Inflammatory macrophage treated with lipopolysaccharide for 4 hours (primary cell): Measurements from ENCODE around the gene GALNT12.

Experiments
- DNase-seq: peaks from one replicate; pipeline ENCODE4 v3.0.0-alpha.2; 2020

Gene GALNT12

GRCh38 chr9:98882569-98882923 lies 75.1 kb downstream of the GALNT12 start:
- no peak for DNase-seq

- peak; percentile 52 for DNase-seq
Measured at GRCh38 chr9:98883276-98883675, 75.8 kb downstream of the GALNT12 start.

DNA sequence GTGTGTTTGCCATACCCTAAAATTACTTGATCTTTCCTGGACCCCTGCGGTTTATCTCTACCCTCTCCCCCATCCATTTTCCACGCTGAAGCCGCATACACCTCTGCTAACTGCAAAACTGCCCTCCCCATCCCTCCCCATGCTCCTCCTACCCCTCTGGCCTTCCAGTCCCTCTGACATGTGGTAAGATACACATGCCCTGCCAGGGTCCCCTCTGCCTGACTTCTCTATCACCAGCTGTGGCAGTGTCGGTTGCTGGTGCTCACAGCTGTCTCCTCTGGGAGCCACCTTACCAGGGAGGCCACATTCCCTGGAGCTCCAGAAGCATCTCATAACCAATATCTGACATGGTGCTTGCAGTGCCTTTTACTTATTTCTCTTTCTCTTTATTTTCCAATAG lies 77.4 kb downstream of the GALNT12 start:
- no peak for DNase-seq

GRCh38 chr9:98885575-98886295 lies 78.3 kb downstream of the GALNT12 start:
- DNase-seq, result no peak

GRCh38 chr9:98886691-98887229 lies 79.3 kb downstream of the GALNT12 start:
- DNase-seq, result peak; percentile 53

DNA sequence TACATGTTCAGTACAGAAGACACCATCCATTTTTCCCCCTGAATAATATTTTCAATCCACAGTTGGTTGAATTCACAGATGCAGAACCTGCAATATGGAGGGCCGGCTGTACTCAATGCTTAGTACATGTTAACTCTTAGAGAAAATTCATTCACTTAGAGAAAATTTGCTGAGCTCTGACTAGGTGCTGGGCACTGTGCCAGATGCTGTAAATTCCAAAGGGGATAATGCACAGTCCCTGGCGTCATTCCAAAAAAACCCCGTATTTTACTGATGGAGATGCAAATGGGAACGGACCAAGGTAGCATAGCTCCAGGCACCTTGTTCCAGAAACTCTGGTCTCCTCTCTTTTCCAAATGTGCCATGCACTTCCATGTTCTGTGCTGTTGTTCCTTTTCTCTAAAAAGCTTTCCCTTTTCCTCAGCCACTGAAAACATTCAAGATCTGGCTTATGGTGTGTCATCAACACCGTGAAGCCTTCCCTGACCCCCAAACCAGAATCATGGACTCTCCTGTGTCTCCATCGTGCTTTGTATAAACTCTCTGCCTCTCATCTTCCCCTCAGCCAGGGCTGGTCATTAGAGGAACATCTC lies 80.5 kb downstream of the GALNT12 start:
- DNase-seq, result no peak

- DNase-seq, result no peak
Measured at GRCh38 chr9:98888801-98889421, 81.4 kb downstream of the GALNT12 start.

- DNase-seq, result no peak
Measured at GRCh38 chr9:98890256-98890655, 82.8 kb downstream of the GALNT12 start.

GRCh38 chr9:98892288-98892687 lies 84.8 kb downstream of the GALNT12 start:
- DNase-seq, result no peak

DNA sequence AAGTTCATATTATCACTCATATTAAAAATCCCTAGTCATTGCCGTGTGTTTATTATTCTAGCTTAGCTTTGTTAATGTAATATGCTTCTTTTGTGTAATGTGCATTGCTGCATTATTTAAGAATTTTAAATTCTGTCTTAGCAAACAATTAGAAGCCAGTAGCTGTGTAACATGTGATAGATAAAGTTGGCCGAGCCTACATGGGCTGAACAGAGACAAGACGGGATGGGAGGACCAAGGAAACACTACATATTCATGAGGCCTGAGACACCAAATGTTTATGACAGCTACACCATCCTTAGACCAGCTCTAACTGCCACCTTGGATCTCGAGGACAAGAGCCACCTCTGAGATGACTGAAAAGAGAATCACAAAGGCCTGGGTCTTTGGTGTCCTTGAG lies 85.2 kb downstream of the GALNT12 start:
- DNase-seq, result no peak

GRCh38 chr9:98894171-98894570 lies 86.7 kb downstream of the GALNT12 start:
- no peak for DNase-seq

DNA sequence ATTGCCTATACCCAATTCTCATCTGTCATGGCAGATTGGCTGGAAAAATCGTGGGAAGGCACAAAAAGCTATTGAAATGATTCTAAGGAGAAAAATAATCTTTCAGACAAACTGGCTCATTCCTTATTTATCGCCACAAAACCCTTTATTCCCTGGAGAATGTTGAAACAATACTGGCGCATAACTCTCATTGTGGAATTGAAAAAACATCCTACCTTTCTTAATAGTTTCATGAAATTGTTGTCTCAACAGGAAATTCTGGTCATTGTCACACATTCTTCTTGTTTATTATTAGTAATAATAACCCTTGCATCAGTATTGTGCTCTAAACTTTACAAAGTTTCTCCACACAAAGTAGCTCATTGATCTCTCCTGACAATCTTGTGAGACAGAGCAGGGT lies 87.3 kb downstream of the GALNT12 start:
- DNase-seq, result no peak

DNA sequence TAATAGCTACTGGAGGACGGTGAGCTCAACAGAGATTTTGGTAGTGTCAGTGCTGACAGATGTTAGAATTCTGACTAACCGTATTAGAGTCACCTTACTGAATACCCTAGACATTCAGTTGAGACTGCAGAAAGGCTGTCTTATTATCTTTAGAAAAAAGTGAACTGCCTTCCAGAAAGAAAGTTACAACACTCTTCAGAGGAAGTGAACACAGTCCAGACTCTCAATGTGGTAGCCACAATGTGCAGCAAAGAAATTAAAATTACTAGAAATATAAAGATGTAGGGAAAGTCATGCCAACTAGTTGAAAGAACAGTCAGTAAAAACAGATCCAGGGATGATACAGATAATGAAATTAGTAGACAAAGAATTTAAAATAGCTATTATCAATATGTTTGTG lies 89.2 kb downstream of the GALNT12 start:
- peak; percentile 32 for DNase-seq

GRCh38 chr9:98897745-98898144 lies 90.3 kb downstream of the GALNT12 start:
- DNase-seq, result no peak

DNA sequence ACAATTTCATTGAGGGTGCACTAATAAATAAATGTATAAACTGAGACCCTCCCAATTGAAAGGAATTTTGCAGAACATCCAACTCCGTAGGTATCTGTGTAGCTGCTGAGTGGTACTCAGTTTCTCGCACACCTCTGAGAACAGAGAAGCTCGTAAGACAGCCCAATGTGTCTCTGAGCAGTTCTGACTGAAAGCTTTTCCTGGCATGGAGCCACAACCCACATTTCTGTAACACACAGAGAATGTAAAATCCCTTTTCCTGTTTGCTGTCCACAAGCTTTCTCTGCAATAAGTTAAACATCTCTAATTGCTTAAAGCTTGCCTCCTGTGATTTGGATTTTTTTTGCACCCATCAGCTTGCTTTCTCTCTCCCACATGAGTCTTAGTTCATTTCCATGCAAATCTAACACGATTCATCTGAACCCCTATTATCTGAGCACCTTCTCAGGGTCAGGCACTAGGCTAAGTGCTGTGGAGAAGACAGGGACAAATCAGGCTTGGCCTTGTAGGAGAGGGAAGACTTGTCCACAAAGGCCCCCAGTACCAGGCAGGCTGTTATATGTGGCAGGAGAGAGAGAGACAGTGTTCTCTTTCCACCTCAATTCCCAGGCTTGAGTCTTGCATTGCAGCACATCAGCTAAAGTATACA lies 92.1 kb downstream of the GALNT12 start:
- DNase-seq, result peak; percentile 37
